Heart right ventricle (tissue), 16 donors: ENCODE data around the gene RAI2. TPM values are rescaled to one million over a fixed set of nuclear protein-coding genes. Genes with fewer than 3 reads are reported as not detected.
"Not testable (repeated sequence)": the region's sequence is repeated elsewhere in the genome, so short reads cannot be mapped to it uniquely, and the experiment has no call there.

Experiments used
- ATAC-seq, 8 donors: fragments of 200-7000 bp; cut with Tn5 transposase; one replicate each; pipeline ENCODE4 v1.9.1; 2020; ENCODE audit warnings: mild to moderate bottlenecking in 8 of 8, moderate library complexity in 8 of 8, moderate number of reproducible peaks in 1 of 8
- DNase-seq, 2 donors: peaks; one replicate each; pipeline ENCODE4 v3.0.0-alpha.2; 2020
- H3K27ac ChIP-seq, 10 donors: fragments of 200-600 bp; sonication (generic) in 2 of 10; one replicate each; pipeline versions ENCODE4 v1.5.0 to v1.8.0; 2020 to 2022; ENCODE audit warnings: mild to moderate bottlenecking in 3 of 10
- H3K27me3 ChIP-seq, 7 donors: fragments of 200-600 bp; one replicate each; pipeline ENCODE4 v1.8.0; 2021 to 2022; ENCODE audit warnings: mild to moderate bottlenecking in 2 of 7
- H3K36me3 ChIP-seq, 9 donors: fragments of 200-600 bp; sonication (generic) in 1 of 9; one replicate each; pipeline versions ENCODE4 v1.5.0 to v1.8.0; 2020 to 2022; ENCODE audit warnings: mild to moderate bottlenecking in 2 of 9
- H3K4me1 ChIP-seq, 9 donors: fragments of 200-600 bp; sonication (generic) in 1 of 9; one replicate each; pipeline versions ENCODE4 v1.5.0 to v1.8.0; 2020 to 2022; ENCODE audit warnings: mild to moderate bottlenecking in 4 of 9
- H3K4me3 ChIP-seq, 10 donors: fragments of 200-600 bp; sonication (generic) in 2 of 10; one replicate each; pipeline versions ENCODE4 v1.5.0 to v1.8.0; 2020 to 2022; ENCODE audit warnings: mild to moderate bottlenecking in 7 of 10, moderate library complexity in 2 of 10
- H3K9me3 ChIP-seq, 11 donors: fragments of 200-600 bp in 10 of 11; sonication (generic) in 2 of 11; one replicate each; pipeline versions ENCODE4 v1.5.0 to v1.8.0; 2013 to 2022; ENCODE audit warnings: mild to moderate bottlenecking in 2 of 11, control low read depth in 1 of 11, moderate library complexity in 1 of 11
- WGBS, 2 donors: extraction: QIAGEN DNeasy Blood & Tissue Kit; methylation state at CpG; one replicate each; pipeline ENCODE4 v1.1.7; 2013; ENCODE audit warnings: inconsistent platforms in 1 of 2; 5-methylcytosine and 5-hydroxymethylcytosine counted together
- intact Hi-C, 10 donors: fragments of 100-400 bp; cut with DNase I; formaldehyde crosslinking; loops; one replicate each; pipeline versions ENCODE4 v1.11.1 to v1.14.2; 2022
- polyA plus RNA-seq, 2 donors: library from polyadenylated mRNA; stranded (reverse); fragments of 200-250 nt; gene quantifications; one replicate each; pipeline ENCODE4 v1.2.3, GENCODE V29; 2013
- total RNA-seq, 10 donors: library from RNA; stranded (reverse); fragmentation: NEBNext Ultra II Directional in 3 of 10; extraction: Animal tissue kit (Norgen Biotek cat#: 25700) in 3 of 10; gene quantifications; one replicate each; pipeline versions ENCODE4 v1.2.1 to v1.2.4, GENCODE V29; 2021 to 2023
- TF ChIP-seq, protein P1 (sequence below), 9 donors: fragments of 200-600 bp; sonication (generic) in 2 of 9; IDR thresholded peaks; one replicate each; pipeline versions ENCODE4 v1.5.0 to v1.8.0; 2021 to 2022; ENCODE audit warnings: antibody characterized with exemption in 9 of 9, mild to moderate bottlenecking in 5 of 9, moderate library complexity in 1 of 9
- donor health status: Arrhythmogenic right ventricular cardiomyopathy.
- donor health status: ischemic (EF 13 %, LVEDD 7.1; RV severe dilation, severe dysfunction).
- donor health status: healthy with polysubstance abuse.
- donor health status: DM: no; HTN: yes; CAD: no.
- donor health status: DM: no; HTN: no; CAD: no.
- donor health status: ischemic (EF 25% LVEDD 6.9; RV normal size, moderate dysfunction).
- donor health status: ischemic (EF 25% LVEDD 5.7; RV mildly dilated, moderate dysfunction).
- donor health status: healthy.
- donor health status: DM: yes; HTN: yes; CAD: no.
- donor health status: Ischemic cardiomyopathy.
- donor health status: ischemic (EF 35%, LVEDD 5.7; RV mildly dilated, moderate dysfunction).
- donor health status: nonischemic (EF 11% LVEDD 7.7; RV severe dilation, severe dysfunction).
- donor health status: DM: yes; HTN: yes; CAD: no.
- donor health status: PGD.
- donor health status: ischemic (EF 29% LVEDD 5.4; RV normal size, mild dysfunction).
- donor health status: nonischemic (EF 23%, LVEDD 6.1; RV moderate dilation, normal function).

Gene RAI2
- total and polyA plus RNA-seq, 12 donors: 15.5 to 25.3 (median 20.6) TPM

GRCh38 chrX:17787557-17787956, 73.5 kb downstream of the RAI2 start:
- H3K27me3 ChIP-seq: peaks cover 0 to 17% (median 0%) of the 10 kb centered on the region in 7 donors
- intact Hi-C loops: loop anchor here in 1 of 10 donors (5.0 kb wide), 1 partner anchor 590 kb away; no protein-coding TSS in a partner anchor
- 95 to 96% methylated on average over 7 to 11 of the region's 11 CpGs for WGBS, 2 donors
- peaks cover 0 to 7% (median 0%) of the 10 kb centered on the region in 9 donors for H3K4me1 ChIP-seq
- TF ChIP-seq, protein P1, sequence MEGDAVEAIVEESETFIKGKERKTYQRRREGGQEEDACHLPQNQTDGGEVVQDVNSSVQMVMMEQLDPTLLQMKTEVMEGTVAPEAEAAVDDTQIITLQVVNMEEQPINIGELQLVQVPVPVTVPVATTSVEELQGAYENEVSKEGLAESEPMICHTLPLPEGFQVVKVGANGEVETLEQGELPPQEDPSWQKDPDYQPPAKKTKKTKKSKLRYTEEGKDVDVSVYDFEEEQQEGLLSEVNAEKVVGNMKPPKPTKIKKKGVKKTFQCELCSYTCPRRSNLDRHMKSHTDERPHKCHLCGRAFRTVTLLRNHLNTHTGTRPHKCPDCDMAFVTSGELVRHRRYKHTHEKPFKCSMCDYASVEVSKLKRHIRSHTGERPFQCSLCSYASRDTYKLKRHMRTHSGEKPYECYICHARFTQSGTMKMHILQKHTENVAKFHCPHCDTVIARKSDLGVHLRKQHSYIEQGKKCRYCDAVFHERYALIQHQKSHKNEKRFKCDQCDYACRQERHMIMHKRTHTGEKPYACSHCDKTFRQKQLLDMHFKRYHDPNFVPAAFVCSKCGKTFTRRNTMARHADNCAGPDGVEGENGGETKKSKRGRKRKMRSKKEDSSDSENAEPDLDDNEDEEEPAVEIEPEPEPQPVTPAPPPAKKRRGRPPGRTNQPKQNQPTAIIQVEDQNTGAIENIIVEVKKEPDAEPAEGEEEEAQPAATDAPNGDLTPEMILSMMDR (IDR thresholded peaks at IDR 0.05): no peak
- no peak overlapping the region for H3K4me3 ChIP-seq
- no peaks in the 10 kb centered on the region for H3K36me3 ChIP-seq
- no peak overlapping the region for H3K27ac ChIP-seq
- H3K9me3 ChIP-seq: no peaks in the 10 kb centered on the region
- DNase-seq: no peak
- ATAC-seq: peak in 1 of 8 donors; percentile 20

DNA sequence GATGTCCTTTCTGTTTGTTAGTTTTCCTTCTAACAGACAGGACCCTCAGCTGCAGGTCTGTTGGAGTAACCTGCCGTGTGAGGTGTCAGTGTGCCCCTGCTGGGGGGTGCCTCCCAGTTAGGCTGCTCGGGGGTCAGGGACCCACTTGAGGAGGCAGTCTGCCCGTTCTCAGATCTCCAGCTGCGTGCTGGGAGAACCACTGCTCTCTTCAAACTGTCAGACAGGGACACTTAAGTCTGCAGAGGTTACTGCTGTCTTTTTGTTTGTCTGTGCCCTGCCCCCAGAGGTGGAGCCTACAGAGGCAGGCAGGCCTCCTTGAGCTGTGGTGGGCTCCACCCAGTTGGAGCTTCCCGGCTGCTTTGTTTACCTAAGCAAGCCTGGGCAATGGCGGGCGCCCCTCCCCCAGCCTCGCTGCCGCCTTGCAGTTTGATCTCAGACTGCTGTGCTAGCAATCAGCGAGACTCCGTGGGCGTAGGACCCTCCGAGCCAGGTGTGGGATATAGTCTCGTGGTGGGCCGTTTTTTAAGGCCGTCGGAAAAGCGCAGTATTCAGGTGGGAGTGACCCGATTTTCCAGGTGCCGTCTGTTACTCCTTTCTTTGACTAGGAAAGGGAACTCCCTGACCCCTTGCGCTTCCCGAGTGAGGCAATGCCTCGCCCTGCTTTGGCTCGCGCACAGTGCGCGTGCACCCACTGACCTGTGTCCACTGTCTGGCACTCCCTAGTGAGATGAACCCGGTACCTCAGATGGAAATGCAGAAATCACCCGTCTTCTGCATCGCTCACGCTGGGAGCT, 74.3 kb downstream of the RAI2 start:
- H3K36me3 ChIP-seq, ATAC-seq, H3K9me3 ChIP-seq, H3K27ac ChIP-seq, H3K4me1 ChIP-seq, DNase-seq: not testable (repeated sequence)
- WGBS, 2 donors: 52% methylated on average over 23 to 25 of the region's 31 CpGs
- Histone ChIP-seq H3K27me3 (peaks cover 0 to 17% (median 0%) of the 10 kb centered on the region in 7 donors), H3K4me3 (peak overlapping the region in 2 of 10 donors; percentile 11 to 15)
- intact Hi-C loops: loop anchor here in 1 of 10 donors (5.0 kb wide), 1 partner anchor 591 kb away; no protein-coding TSS in a partner anchor

DNA sequence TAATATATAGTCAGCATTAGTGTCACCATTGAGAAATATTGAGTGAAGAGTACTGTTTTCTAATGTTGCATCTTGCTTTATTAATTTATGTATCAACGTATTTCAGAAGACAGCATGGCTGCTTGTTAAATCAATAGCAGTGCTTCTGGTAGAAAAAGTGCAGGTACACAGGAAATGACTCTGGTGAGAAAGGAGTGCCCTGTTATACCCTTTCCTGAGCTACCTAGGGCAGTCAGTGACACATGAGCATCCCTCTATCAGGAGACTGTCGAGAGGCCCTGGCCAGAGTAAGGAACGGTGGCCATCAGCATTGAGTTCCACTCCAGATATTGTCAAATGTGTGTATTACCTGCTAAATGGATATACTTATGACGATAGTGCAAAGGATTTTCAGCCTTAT, 81.7 kb downstream of the RAI2 start:
- Histone ChIP-seq H3K9me3 (no peaks in the 10 kb centered on the region), H3K4me3 (no peak overlapping the region), H3K27ac (no peak overlapping the region), H3K4me1 (no peaks in the 10 kb centered on the region), H3K27me3 (no peaks in the 10 kb centered on the region), H3K36me3 (no peaks in the 10 kb centered on the region)
- no peak for ATAC-seq
- intact Hi-C loops: no loop called here
- DNase-seq: no peak
- TF ChIP-seq, protein P1 (IDR thresholded peaks at IDR 0.05): no peak
- 88 to 92% methylated on average over 4 of the region's 4 CpGs for WGBS, 2 donors

DNA sequence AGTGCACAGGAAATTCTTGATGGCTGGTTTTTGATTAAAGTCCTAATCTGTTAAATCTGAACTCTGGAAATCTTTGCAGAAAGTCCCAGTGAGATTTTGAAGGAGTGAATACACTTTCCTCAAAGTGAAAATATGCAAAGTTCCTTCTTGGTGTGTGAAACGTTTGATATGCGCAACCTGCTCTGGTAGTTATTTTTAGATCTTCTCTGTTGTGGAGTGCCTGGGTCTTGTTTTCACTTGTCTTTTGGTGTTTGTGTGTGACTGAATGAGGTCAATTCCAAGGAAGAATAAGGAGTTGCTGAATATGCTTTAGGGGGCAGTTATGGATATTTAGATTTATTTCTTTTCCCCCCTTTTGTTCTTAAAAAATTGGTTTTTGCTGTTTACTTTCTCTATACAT, 82.1 kb downstream of the RAI2 start:
- TF ChIP-seq, protein P1 (IDR thresholded peaks at IDR 0.05): no peak
- WGBS, 2 donors: 32 to 35% methylated on average over 2 of the region's 2 CpGs
- DNase-seq (no peak), ATAC-seq (no peak)
- Histone ChIP-seq H3K27ac (no peak overlapping the region), H3K27me3 (peaks cover 0 to 2% (median 0%) of the 10 kb centered on the region in 7 donors), H3K4me3 (no peak overlapping the region), H3K4me1 (no peaks in the 10 kb centered on the region), H3K36me3 (no peaks in the 10 kb centered on the region), H3K9me3 (no peaks in the 10 kb centered on the region)
- intact Hi-C loops: no loop called here

GRCh38 chrX:17774053-17774452, 87.0 kb downstream of the RAI2 start:
- Histone ChIP-seq H3K9me3 (no peaks in the 10 kb centered on the region), H3K4me3 (no peak overlapping the region), H3K27ac (no peak overlapping the region), H3K27me3 (peaks cover 0 to 26% (median 0%) of the 10 kb centered on the region in 7 donors), H3K4me1 (no peaks in the 10 kb centered on the region), H3K36me3 (no peaks in the 10 kb centered on the region)
- TF ChIP-seq, protein P1 (IDR thresholded peaks at IDR 0.05): no peak
- intact Hi-C loops: no loop called here
- ATAC-seq: no peak
- no peak for DNase-seq
- 64 to 86% methylated on average over 1 of the region's 1 CpG for WGBS, 2 donors
